H9 (cell line): Measurements from ENCODE around the gene RCAN2. TPM values are rescaled to one million over a fixed set of nuclear protein-coding genes. Genes with fewer than 3 reads are reported as not detected.

ENCODE experiments used
- DNase-seq: peaks from one replicate; pipeline ENCODE4 v3.0.0-alpha.2; 2017
- H2AFZ ChIP-seq: one replicate; pipeline ENCODE4 v1.6.1; 2013; ENCODE audit warnings: mild to moderate bottlenecking, low read length, control low read depth, moderate library complexity
- H2AK5ac ChIP-seq: 2 replicates; pipeline ENCODE4 v1.6.1; 2013; ENCODE audit warnings: low read length, control low read depth, mixed read lengths; ENCODE audit not compliant: insufficient read length
- H2BK120ac ChIP-seq: one replicate; pipeline ENCODE4 v1.6.1; 2013; ENCODE audit warnings: low read depth, mild to moderate bottlenecking, low read length, control low read depth, inconsistent platforms; ENCODE audit not compliant: poor library complexity, severe bottlenecking
- H2BK12ac ChIP-seq: 2 replicates; pipeline ENCODE4 v1.6.1; 2013; ENCODE audit warnings: low read length, control low read depth, mixed read lengths, low read depth; ENCODE audit not compliant: insufficient read length
- H2BK15ac ChIP-seq: 2 replicates; pipeline ENCODE4 v1.6.1; 2013; ENCODE audit warnings: low read depth, low read length, control low read depth
- H2BK20ac ChIP-seq: one replicate; pipeline ENCODE4 v1.6.1; 2013; ENCODE audit warnings: low read depth, mild to moderate bottlenecking, low read length, control low read depth, inconsistent platforms; ENCODE audit not compliant: poor library complexity, severe bottlenecking
- H2BK5ac ChIP-seq: 2 replicates; pipeline ENCODE4 v1.6.1; 2013; ENCODE audit warnings: low read length, control low read depth, mixed read lengths; ENCODE audit not compliant: insufficient read length
- H3K14ac ChIP-seq: 2 replicates; pipeline ENCODE4 v1.6.1; 2013; ENCODE audit warnings: low read length, control low read depth; ENCODE audit not compliant: insufficient read depth
- H3K18ac ChIP-seq: 2 replicates; pipeline ENCODE4 v1.6.1; 2013; ENCODE audit warnings: low read depth, mild to moderate bottlenecking, mixed read lengths, low read length, control low read depth; ENCODE audit not compliant: insufficient read length
- H3K23ac ChIP-seq: 2 replicates; pipeline ENCODE4 v1.6.1; 2013; ENCODE audit warnings: low read length, control low read depth, mixed read lengths, low read depth; ENCODE audit not compliant: insufficient read length
- H3K23me2 ChIP-seq: 2 replicates; pipeline ENCODE4 v1.6.1; 2013; ENCODE audit warnings: low read depth, mild to moderate bottlenecking, mixed read lengths, low read length, control low read depth; ENCODE audit not compliant: insufficient read length, poor library complexity, severe bottlenecking
- H3K27ac ChIP-seq: 2 replicates; pipeline ENCODE4 v1.5.1; 2013; ENCODE audit warnings: low read length, control low read depth, mixed read lengths, low read depth; ENCODE audit not compliant: insufficient read length
- H3K27me3 ChIP-seq: 2 replicates; pipeline ENCODE4 v1.6.1; 2013; ENCODE audit warnings: low read length, control low read depth, inconsistent platforms; ENCODE audit not compliant: insufficient read depth
- H3K4ac ChIP-seq: 2 replicates; pipeline ENCODE4 v1.6.1; 2013; ENCODE audit warnings: low read depth, mild to moderate bottlenecking, control low read depth, inconsistent platforms, low read length, moderate library complexity
- H3K4me1 ChIP-seq: 2 replicates; pipeline ENCODE4 v1.6.1; 2013; ENCODE audit warnings: low read length, control low read depth, inconsistent platforms; ENCODE audit not compliant: insufficient read depth
- H3K4me2 ChIP-seq: 2 replicates; pipeline ENCODE4 v1.6.1; 2013; ENCODE audit warnings: low read length, control low read depth, mixed read lengths; ENCODE audit not compliant: insufficient read length, insufficient read depth
- H3K56ac ChIP-seq: 2 replicates; pipeline ENCODE4 v1.6.1; 2013; ENCODE audit warnings: low read depth, mild to moderate bottlenecking, mixed read lengths, low read length, control low read depth; ENCODE audit not compliant: insufficient read length
- H3K79me1 ChIP-seq: 2 replicates; pipeline ENCODE4 v1.6.1; 2013; ENCODE audit warnings: low read depth, mild to moderate bottlenecking, moderate library complexity, low read length, control low read depth, inconsistent platforms; ENCODE audit not compliant: insufficient read depth, poor library complexity, severe bottlenecking
- H3K79me2 ChIP-seq: 2 replicates; pipeline ENCODE4 v1.6.1; 2013; ENCODE audit warnings: low read length, control low read depth, inconsistent platforms; ENCODE audit not compliant: insufficient read depth
- H3K9ac ChIP-seq: 2 replicates; pipeline ENCODE4 v1.6.1; 2013; ENCODE audit warnings: low read length, control low read depth, mixed read lengths; ENCODE audit not compliant: insufficient read length; ENCODE audit errors: extremely low read depth
- H3K9me3 ChIP-seq: one replicate; pipeline ENCODE4 v1.6.1; 2013; ENCODE audit warnings: low read depth, low read length, inconsistent platforms; ENCODE audit not compliant: control insufficient read depth
- H3T11ph ChIP-seq: one replicate; pipeline ENCODE4 v1.6.1; 2013; ENCODE audit warnings: mild to moderate bottlenecking, low read length, control low read depth, inconsistent platforms
- H4K20me1 ChIP-seq: one replicate; pipeline ENCODE4 v1.6.1; 2013; ENCODE audit not compliant: control insufficient read depth, insufficient read length, insufficient read depth
- H4K5ac ChIP-seq: 2 replicates; pipeline ENCODE4 v1.6.1; 2013; ENCODE audit warnings: low read depth, mild to moderate bottlenecking, mixed read lengths, low read length, control low read depth; ENCODE audit not compliant: insufficient read length
- H4K8ac ChIP-seq: replicated peaks from 2 replicates; pipeline ENCODE4 v1.6.1; 2013; ENCODE audit warnings: low read length, control low read depth, mixed read lengths, low read depth; ENCODE audit not compliant: insufficient read length
- H4K91ac ChIP-seq: 2 replicates; pipeline ENCODE4 v1.6.1; 2013; ENCODE audit warnings: low read depth, mild to moderate bottlenecking, moderate library complexity, mixed read lengths, low read length, control low read depth; ENCODE audit not compliant: insufficient read length
- H3K27ac Mint-ChIP-seq, 3 experiments: 2 replicates in 2 of 3; 3 replicates in 1 of 3; pipeline ENCODE4 v1.8.0; 2020 to 2021; ENCODE audit warnings: mixed read lengths in 3 of 3, mild to moderate bottlenecking in 1 of 3, moderate library complexity in 1 of 3
- H3K27me3 Mint-ChIP-seq: 2 replicates; pipeline ENCODE4 v1.8.0; 2021; ENCODE audit warnings: low read depth, mild to moderate bottlenecking, moderate library complexity, mixed read lengths
- H3K36me3 Mint-ChIP-seq, 3 experiments: 2 replicates in 2 of 3; 3 replicates in 1 of 3; pipeline ENCODE4 v1.8.0; 2020 to 2021; ENCODE audit warnings: low read depth in 3 of 3, mixed read lengths in 3 of 3; ENCODE audit not compliant: insufficient read depth in 1 of 3
- H3K4me1 Mint-ChIP-seq, 2 experiments: 2 replicates each; pipeline ENCODE4 v1.8.0; 2020; ENCODE audit warnings: mixed read lengths in 2 of 2
- H3K4me3 Mint-ChIP-seq, 2 experiments: 2 replicates in 1 of 2; 3 replicates in 1 of 2; pipeline ENCODE4 v1.8.0; 2020 to 2021; ENCODE audit warnings: mild to moderate bottlenecking in 2 of 2, mixed read lengths in 2 of 2, moderate library complexity in 1 of 2
- H3K9me3 Mint-ChIP-seq, 2 experiments: 2 replicates in 1 of 2; 3 replicates in 1 of 2; pipeline ENCODE4 v1.8.0; 2020; ENCODE audit warnings: mild to moderate bottlenecking in 2 of 2, mixed read lengths in 2 of 2, moderate library complexity in 1 of 2
- CTCF ChIP-seq: fragments of 200-600 bp; sonication (generic); conservative IDR thresholded peaks from 3 replicates; pipeline ENCODE4 v1.8.0; 2021; ENCODE audit warnings: antibody characterized with exemption, mild to moderate bottlenecking
- WGBS: extraction: QIAGEN DNeasy Blood & Tissue Kit; methylation state at CpG from one replicate; pipeline ENCODE4 v1.1.7; 2013; ENCODE audit warnings: missing lambda C conversion rate, low lambda C conversion rate, mixed read lengths; ENCODE audit not compliant: insufficient read length; ENCODE audit errors: extremely low coverage; 5-methylcytosine and 5-hydroxymethylcytosine counted together
- total RNA-seq: library from RNA; stranded (reverse); gene quantifications from 2 replicates; pipeline ENCODE4 v1.2.1, GENCODE V29; 2021

RCAN2 gene
- total RNA-seq, 1 experiment from 2014 or later: 3.0 TPM

GRCh38 chr6:46201702-46202101 is 289.5 kb downstream of the RCAN2 start:
- H4K91ac ChIP-seq: no peak overlapping the region
- H3K18ac ChIP-seq: no peak overlapping the region
- H3K27ac ChIP-seq: no peak overlapping the region
- H2BK5ac ChIP-seq: no peak overlapping the region
- H2BK120ac ChIP-seq: no peak overlapping the region
- Mint-ChIP-seq H3K27me3 (peaks cover 2% of the 10 kb centered on the region; the same call in 1 of the 2 replicates), H3K4me3 (no peak overlapping the region), H3K27ac (no peak overlapping the region), H3K9me3 (peaks cover 2 to 5% of the 10 kb centered on the region in 2 experiments; a peak in 3 of 5 replicates), H3K4me1 (peaks cover 14 to 24% of the 10 kb centered on the region in 2 experiments), H3K36me3 (peaks cover 0 to 20% (median 4%) of the 10 kb centered on the region in 3 experiments; a peak in 5 of 7 replicates)
- H3K56ac ChIP-seq: no peak overlapping the region
- H2AK5ac ChIP-seq: no peak overlapping the region
- no peak overlapping the region for H4K8ac ChIP-seq
- no peak overlapping the region for H4K5ac ChIP-seq
- H3K9me3 ChIP-seq: no peaks in the 10 kb centered on the region
- H3T11ph ChIP-seq: no peak overlapping the region
- H4K20me1 ChIP-seq: no peaks in the 10 kb centered on the region
- no peak overlapping the region for H2BK12ac ChIP-seq
- H3K79me2 ChIP-seq: no peaks in the 10 kb centered on the region
- no peak for TF ChIP-seq CTCF
- no peaks in the 10 kb centered on the region; the same call in 1 of the 2 replicates for H3K4me1 ChIP-seq
- no peaks in the 10 kb centered on the region for H3K23me2 ChIP-seq
- WGBS: no CpG with 5 or more reads among the region's 4 CpGs
- no peaks in the 10 kb centered on the region for H3K27me3 ChIP-seq
- H2BK15ac ChIP-seq: no peak overlapping the region
- no peak overlapping the region for H2AFZ ChIP-seq
- no peak overlapping the region for H3K23ac ChIP-seq
- no peak overlapping the region for H3K9ac ChIP-seq
- no peak overlapping the region for H2BK20ac ChIP-seq
- H3K14ac ChIP-seq: no peak overlapping the region
- H3K4ac ChIP-seq: no peak overlapping the region
- H3K79me1 ChIP-seq: no peaks in the 10 kb centered on the region
- no peak for DNase-seq
- H3K4me2 ChIP-seq: no peak overlapping the region
